ENCODE measurements around the gene XPNPEP3.

DNA sequence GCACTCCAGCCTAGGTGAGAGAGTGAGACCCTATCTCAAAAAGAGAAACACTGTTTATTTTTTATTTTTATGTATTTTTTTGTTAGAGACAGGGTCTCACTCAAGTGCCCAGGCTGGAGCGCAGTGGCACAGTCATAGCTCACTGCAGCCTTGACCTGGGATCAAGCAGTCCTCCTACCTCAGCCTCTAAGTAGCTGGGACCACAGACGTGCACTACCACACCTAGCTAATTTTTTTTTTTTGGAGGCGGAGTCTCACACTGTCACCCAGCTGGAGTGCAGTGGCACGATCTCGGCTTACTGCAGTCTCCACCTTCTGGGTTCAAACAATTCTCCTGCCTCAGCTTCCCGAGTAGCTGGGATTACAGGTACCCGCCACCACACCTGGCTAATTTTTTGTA is 100.7 kb downstream of the XPNPEP3 start:
- TF ChIP-seq, protein P1, sequence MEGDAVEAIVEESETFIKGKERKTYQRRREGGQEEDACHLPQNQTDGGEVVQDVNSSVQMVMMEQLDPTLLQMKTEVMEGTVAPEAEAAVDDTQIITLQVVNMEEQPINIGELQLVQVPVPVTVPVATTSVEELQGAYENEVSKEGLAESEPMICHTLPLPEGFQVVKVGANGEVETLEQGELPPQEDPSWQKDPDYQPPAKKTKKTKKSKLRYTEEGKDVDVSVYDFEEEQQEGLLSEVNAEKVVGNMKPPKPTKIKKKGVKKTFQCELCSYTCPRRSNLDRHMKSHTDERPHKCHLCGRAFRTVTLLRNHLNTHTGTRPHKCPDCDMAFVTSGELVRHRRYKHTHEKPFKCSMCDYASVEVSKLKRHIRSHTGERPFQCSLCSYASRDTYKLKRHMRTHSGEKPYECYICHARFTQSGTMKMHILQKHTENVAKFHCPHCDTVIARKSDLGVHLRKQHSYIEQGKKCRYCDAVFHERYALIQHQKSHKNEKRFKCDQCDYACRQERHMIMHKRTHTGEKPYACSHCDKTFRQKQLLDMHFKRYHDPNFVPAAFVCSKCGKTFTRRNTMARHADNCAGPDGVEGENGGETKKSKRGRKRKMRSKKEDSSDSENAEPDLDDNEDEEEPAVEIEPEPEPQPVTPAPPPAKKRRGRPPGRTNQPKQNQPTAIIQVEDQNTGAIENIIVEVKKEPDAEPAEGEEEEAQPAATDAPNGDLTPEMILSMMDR (IDR thresholded peaks at IDR 0.05) = no peak
- no peak for TF ChIP-seq POLR2A (IDR thresholded peaks at IDR 0.05)
